Measurements from ENCODE around the gene HPCA.

The HPCA gene

DNA sequence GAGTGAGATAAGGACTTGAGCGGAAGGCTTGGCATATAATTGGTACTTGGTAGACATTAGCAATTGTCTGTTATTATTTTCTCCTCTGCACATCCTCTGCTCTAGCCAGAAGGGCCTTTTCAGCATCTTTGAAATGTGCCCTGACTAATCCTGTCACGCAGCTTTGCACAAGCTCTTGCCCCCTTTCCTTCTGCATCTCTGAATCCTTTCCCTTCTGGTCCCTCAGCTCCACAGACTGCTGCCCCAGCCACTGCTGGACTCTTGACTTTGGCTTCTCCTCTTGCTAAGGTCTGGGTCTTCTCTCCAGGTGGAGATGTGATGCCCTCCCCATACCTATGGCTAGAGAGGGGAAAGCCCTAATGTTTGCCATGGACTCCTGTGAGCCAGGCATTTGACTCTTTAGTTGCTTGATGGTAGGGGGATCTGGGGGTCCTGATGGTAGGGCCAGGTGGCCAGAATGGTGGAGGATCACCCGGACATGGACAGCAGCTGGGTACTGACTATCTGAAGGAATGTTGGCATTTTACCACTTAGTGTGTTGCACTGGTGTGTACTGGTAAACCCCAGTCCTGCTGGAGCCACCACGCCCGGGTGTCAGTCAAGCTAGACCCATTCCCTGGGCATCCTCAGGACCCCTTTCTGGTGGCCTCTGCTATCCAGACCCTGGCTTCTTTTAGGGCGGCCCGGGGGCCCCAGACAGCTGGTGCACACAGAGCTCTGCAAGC lies 4.4 kb downstream of the HPCA start:
- no peak for DNase-seq (ENCODE audit: low read depth)

- DNase-seq (ENCODE audit: low read depth), result no peak
These were observed 4.9 kb downstream of the HPCA start for GRCh38 chr1:32891241-32891570.

GRCh38 chr1:32891630-32892029 lies 5.3 kb downstream of the HPCA start:
- DNase-seq (ENCODE audit: low read depth), result no peak

DNA sequence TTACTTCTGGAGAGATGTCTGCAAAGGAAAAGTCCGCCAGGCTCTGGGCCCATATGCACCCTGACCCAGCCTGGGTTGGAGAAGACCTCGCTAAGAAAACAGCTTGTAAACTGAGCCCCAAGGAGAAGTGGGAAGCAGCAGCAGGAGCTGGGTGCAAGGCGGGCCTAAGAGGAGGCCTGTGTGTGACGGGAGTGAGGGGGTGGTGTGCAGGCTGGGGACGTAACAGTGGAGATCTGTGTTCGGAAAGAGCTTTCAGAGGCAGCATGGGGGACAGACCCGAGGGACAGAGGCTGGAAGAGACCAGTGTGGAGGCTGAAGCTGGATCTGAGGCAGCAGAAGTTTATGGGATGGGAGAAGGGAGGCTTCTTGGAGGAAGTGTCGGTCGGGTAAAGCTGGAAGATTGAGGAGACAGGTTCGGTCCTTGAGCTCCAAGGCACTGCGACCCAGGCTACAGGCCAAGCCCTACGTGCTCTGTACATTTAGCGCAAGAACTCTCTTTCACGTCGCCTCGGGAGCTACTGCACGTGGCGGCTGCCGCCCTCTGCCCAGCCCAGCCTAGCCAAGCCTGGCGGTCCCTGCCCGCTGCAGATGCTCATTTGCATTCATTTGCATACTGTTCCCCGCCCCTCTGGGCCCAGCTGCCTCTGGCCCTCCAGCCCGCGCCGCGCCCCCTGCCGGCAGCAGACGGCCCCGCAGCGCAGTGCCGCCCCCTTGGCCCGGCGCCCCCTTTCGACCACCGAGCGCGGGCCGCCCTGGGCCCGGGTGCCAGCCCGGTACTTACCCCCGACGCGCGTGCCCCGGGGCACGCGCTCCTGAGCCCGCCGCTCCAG lies 6.3 kb downstream of the HPCA start:
- no peak for DNase-seq (ENCODE audit: low read depth)

DNA sequence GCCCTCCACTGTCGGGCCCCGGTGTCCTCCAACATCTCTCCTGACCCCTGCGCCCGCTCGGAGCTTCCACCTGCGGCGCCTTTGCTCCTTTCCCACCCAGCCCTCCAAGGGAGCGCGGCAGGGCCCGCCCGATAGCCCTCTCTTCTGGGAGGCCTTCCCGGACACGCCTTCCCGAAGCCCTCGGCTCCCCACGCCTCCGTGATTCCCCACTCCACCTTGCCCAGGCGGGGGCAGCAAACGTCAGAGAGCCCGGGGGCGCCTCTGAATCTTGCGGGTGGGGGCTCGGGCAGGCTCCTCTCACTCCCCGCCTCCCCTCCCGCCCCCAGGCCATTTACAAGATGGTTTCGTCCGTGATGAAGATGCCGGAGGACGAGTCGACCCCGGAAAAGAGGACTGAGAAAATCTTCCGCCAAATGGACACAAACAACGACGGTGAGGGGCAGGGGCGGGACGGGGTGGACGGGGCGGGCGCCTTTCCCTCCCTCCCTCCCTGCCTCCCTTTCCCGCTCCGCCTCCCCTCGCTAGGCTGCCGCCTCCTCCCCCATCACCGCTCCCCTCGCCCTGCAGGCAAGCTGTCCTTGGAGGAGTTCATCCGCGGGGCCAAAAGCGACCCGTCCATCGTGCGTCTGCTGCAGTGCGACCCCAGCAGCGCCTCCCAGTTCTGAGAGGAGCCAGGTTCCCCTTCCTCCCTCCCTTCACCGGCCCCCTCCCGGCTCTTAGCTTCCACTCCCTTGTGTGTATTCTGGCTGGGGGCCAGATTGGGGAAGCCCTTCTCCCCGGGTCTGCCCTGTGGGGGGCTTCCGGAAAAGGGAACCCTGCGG lies 7.1 kb downstream of the HPCA start:
- DNase-seq (ENCODE audit: low read depth), result no peak

DNA sequence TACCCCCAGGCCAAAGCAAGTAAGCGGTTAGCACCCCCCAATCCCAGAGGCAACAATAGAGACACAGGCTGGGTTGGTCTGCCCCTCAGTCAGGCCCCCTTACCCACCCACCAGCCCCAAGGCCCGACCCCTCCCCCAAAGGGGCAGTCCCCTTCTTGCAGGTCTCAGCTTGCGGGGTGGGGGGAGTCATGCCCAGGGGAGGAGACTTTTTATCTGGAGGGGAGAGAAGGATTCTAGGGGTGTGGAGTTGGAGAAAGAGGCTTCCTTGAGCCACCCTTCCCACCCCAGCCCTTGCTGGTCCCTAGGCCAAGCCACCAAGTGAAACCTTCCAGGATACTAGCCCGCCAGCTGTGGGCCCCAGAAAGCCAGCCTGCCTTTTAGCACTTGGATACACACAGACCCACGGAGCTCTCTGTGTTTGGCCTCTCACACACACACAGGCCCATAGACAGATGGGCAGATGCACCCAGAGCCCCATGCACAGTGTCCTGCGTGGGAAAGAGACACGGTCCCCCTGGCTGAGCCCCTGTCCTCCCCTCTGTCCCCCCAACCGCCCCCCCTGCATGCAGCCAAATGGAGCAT lies 7.8 kb downstream of the HPCA start:
- no peak for DNase-seq (ENCODE audit: low read depth)

- DNase-seq (ENCODE audit: low read depth), result no peak
These were observed 8.4 kb downstream of the HPCA start for GRCh38 chr1:32894681-32895080.

GRCh38 chr1:32895325-32896215 lies 9.3 kb downstream of the HPCA start:
- no peak for DNase-seq (ENCODE audit: low read depth)

- DNase-seq (ENCODE audit: low read depth), result no peak
These were observed 10.2 kb downstream of the HPCA start for GRCh38 chr1:32896451-32896850.

GRCh38 chr1:32897082-32898049 lies 11.1 kb downstream of the HPCA start:
- DNase-seq (ENCODE audit: low read depth), result no peak

DNA sequence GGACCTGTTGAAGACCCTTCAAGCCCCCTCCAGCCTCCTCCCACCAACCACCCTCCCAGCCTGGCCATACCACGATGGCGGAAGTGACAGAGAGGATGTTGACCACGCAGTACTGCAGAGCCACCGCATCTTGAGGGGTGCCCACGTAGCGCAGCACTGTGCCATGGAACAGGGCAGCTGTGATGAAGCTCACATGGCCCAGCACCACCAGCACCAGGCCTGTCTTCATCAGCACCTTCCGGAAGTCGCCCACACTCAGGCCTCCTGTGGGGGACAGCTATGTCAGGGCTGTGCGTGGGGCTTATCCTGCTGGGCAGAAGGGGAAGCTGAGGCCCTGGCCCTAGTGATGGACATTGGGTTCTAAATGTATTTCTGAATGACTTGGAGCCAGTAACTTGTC lies 11.8 kb downstream of the HPCA start:
- no peak for DNase-seq (ENCODE audit: low read depth)

GRCh38 chr1:32898958-32899357 lies 12.7 kb downstream of the HPCA start:
- no peak for DNase-seq (ENCODE audit: low read depth)

- no peak for DNase-seq (ENCODE audit: low read depth)
These were observed 13.4 kb downstream of the HPCA start for GRCh38 chr1:32899586-32900296.

GRCh38 chr1:32900371-32900955 lies 14.2 kb downstream of the HPCA start:
- DNase-seq (ENCODE audit: low read depth), result no peak

DNA sequence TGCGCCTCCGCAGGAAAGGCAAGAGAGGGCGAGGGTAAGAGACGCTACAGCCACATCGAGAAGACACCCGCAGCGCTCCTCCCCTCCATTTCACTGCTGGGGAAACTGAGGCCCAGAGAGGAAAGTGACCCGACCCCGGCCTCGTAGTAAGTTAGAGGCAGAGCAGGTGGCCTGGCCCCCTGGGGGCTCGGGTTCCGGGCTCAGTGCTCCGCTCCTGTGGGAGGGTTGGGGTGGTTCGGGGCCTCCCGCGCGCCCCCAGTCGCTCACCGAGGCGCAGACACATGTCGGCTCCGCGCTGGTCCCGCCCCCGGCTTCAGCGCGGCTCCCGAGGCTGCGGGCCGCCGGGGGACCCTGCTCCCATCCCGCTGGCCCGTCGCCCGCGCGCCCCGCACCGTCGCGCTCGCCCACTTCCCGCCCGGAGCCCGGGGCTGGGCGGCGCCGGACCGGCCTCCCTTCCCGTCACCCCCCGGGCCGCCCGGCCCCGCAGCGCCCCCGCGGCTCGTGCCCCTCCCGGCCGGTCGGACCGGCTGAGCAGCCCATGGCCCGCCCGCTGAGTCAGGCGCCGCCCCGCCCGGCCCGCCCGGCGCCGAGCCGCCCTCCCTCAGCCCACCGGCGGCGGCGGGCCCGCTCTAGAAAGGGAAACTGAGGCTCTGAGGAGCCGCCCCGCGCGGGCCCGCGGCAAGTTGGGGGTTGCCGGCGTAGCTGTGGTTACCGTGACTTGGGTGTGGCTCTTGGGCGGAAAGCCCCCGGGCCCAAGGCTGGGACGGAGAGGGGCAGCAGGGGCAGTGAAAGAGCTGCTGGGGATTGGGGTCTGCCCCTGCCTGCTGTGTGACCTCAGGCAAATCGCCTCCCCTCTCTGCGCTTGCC lies 14.9 kb downstream of the HPCA start, which contains the start of gene TMEM54:
Gene TMEM54, minus strand, starts transcription at position 434 of the 867 bp plus-strand sequence. Its CDS starts 151 bp downstream, at position 283.
- DNase-seq (ENCODE audit: low read depth), result no peak

- no peak for DNase-seq (ENCODE audit: low read depth)
These were observed 15.7 kb downstream of the HPCA start for GRCh38 chr1:32901823-32902534.

DNA sequence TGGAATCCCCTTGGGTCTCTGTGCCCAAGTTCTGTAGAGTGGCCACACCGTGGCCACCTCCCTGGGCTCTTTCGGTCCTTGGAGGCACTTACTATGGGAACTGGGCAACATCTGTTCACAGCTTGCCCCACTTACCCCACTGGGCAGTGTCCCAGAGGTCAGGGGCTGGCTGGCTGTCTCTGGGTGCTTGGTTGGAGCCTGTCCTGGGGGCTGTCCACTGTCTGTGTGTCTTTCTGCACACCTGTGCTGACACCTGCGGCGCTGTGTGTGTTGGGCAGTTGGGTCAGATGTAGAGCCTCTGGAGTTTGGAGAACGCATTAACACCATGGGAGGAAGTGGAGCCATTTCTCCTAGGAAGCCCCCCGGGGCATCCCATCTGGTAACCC lies 16.2 kb downstream of the HPCA start:
- DNase-seq (ENCODE audit: low read depth), result no peak

Data from activated gamma-delta T cell treated with anti-CD3 and anti-CD28 coated beads, Interleukin-2, amount 50 U/mL, for 16 hours (primary cell).